GM18867 (cell line): ENCODE results near the gene SLC39A11.
"Not testable (repeated sequence)": the region's sequence is repeated elsewhere in the genome, so short reads cannot be mapped to it uniquely, and the experiment has no call there.

Source experiments
- ATAC-seq: cut with Tn5 transposase; IDR thresholded peaks from one replicate; pipeline ENCODE4 v1.9.1; 2021; ENCODE audit warnings: mild to moderate bottlenecking, moderate library complexity; ENCODE audit not compliant: unreplicated experiment

Gene SLC39A11

GRCh38 chr17:72928454-72929136 lies 163.9 kb downstream of the SLC39A11 start:
- ATAC-seq: no peak

GRCh38 chr17:72927760-72928159 lies 164.7 kb downstream of the SLC39A11 start:
- no peak for ATAC-seq

DNA sequence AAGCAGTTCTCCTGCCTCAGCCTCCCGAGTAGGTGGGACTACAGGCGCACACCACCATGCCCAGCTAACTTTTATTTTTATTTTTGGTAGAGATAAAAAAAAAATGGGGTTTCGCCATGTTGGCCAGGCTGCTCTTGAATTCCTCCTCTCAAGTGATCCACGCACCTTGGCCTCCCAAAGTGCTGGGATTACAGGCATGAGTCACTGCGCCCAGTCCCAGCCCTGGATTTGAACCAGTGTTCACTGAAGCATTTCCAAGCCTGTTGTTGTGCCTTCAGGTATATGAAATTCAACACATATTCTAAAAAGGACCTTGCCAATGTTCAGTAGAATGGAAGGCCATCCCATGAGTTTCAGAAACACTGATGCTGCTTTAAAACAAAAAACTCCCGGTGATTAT lies 165.3 kb downstream of the SLC39A11 start:
- ATAC-seq: no peak

DNA sequence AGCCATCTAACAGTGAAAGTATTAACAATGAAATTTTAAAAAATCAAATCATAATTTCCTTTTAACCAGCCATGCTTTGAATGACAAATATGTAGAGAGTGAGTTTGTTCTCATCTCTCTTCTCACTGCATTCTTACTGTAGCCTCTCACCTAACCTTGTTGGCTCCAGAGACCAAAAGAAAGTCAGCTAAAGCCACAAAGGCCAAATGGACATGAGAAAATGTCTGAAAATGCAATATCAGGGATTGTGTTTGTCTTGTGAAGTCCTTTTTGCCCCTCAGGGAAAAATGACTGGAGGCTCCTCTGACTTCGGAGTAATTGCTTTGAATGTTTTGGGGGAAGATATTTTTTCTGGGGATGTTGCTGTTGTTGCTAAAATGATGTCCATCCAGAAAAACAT lies 166.3 kb downstream of the SLC39A11 start:
- no peak for ATAC-seq

DNA sequence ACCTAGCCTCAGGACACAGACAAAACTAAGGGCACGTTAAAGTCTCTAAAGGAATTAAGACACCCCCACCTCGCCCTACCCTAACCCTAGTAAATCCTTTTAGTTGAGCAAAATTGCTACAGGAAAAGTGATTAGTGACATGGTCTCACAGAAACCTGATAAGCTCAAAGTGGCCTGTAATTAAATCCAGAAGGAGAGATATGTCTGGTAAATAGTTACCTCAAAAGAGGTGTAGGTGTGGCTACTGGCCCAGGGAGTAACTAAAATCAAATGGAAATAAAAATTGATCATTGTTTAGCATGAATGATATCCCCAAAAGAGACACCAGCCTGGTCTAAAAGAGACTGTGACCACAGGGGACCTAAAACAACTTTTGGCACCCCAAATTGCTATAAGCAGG lies 168.3 kb downstream of the SLC39A11 start:
- no peak for ATAC-seq

GRCh38 chr17:72922219-72922618 lies 170.3 kb downstream of the SLC39A11 start:
- no peak for ATAC-seq

- no peak for ATAC-seq
These were observed 171.0 kb downstream of the SLC39A11 start for GRCh38 chr17:72921347-72922054.

DNA sequence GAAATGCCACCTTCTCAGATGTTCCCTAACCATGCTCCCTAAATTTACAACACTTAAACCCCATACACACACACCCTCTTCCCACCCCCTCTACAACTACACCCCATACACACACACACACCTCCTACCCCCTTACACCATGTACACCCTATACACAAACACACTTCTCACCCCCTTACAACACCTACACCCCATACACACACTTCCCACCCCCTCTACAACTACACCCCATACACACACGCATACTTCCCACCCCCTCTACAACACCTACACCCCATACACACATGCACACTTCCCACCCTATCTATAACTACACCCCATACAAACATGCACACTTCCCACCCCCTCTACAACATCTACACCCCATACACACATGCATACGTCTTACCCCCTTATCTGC lies 172.0 kb downstream of the SLC39A11 start:
- no peak for ATAC-seq

GRCh38 chr17:72916991-72917390 lies 175.5 kb downstream of the SLC39A11 start:
- no peak for ATAC-seq

DNA sequence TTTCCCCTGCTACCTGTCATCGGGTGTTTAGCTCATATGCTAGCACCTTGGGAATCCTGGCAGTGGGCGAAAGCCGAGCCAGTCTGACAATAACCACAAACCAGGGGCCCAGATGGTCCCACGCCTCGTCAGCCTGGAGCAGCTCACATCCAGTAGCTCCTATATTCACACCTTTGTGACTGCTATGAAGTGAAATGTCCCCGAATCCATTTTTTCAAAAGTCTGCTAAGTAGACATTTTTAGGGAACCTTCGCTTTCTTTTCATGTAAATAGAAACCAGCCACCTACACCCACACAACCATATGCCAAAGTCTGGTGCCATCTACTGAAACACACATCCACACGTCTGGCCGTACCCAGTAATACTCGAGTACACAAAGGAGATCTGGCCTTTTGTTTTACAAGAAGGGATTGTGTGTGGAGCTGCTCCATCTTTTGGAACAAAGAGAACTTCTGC lies 176.8 kb downstream of the SLC39A11 start:
- ATAC-seq: no peak

DNA sequence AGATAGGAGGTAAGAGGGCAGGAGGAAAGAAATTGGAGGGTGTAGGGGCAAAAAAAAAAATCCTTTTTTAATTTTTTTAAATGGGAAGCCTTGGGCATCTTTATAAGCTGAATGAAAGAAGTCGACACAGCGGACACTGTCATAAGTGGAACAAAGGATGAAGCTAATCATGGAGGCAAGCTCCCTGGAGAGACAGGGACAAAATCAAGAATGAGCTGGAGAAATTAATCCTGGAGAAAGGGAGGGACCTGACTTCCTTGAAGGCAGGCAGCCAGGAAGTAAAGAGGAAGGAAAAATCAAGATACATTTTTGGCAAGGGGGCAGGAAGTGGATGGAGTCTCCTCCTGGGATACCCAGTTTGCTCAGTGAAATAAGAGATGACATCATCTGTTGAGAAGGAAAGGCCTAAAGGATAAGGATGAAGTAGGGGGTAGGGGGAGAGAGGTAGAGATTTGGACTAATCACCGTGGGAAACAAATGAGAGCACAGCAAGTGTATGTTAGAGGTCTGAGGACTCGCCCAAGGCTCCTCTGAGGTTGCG lies 179.3 kb downstream of the SLC39A11 start:
- no peak for ATAC-seq

DNA sequence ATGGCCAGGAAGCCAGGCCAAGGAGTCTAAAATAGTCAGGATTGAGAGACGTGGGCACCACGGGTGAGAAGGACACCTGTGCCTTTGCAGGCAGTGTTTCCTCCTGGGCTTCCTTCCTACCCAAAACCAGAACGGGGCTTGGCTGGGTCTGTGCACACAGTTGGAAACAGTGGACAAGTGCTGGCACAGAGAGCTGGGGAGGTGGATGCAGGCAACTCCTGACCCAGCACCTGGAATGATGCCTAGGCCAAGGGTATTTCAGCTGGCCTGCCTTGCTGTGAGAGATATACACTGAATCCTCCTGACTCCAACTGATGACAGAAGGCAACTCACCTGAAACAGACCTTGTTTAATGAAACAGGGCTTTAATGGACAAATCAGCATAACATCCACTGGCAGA lies 186.2 kb downstream of the SLC39A11 start:
- ATAC-seq: no peak

- no peak for ATAC-seq
These were observed 189.0 kb downstream of the SLC39A11 start for GRCh38 chr17:72903522-72903921.

- no peak for ATAC-seq
These were observed 190.8 kb downstream of the SLC39A11 start for GRCh38 chr17:72901657-72902056.

- ATAC-seq: no peak
These were observed 191.4 kb downstream of the SLC39A11 start for GRCh38 chr17:72901083-72901482.

DNA sequence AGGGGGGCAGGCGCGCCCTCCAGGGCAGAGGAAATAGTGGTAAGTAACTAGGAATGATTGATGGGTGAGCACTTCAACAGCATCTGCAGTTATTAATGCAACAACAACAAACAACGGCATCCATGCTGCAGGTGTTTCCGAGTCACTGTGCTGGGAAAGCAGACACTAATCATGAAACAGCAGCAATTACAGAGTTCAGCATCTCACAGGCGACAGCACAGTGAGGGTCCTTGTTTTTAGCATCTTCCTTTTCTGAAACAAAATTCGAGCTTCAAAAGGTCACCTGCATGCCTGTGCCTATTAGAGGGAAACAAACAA lies 191.9 kb downstream of the SLC39A11 start:
- no peak for ATAC-seq

GRCh38 chr17:72898725-72899124 lies 193.8 kb downstream of the SLC39A11 start:
- no peak for ATAC-seq

DNA sequence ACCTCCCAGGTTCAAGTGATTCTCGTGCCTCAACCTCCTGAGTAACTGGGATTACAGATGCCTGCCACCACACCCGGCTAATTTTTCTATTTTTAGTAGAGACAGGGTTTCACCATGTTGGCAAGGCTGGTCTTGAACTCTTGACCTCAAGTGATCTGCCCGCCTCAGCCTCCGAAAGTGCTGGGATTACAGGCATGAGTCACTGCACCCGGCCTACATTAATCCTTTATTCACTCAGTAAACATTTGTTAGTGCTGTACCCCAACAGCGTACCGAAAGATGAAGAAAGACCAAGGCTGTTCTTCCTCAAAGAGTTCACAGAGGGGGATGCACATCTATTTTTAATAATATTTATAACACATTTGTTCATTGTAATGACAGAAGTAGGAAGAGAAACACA lies 196.2 kb downstream of the SLC39A11 start:
- ATAC-seq: not testable (repeated sequence)

DNA sequence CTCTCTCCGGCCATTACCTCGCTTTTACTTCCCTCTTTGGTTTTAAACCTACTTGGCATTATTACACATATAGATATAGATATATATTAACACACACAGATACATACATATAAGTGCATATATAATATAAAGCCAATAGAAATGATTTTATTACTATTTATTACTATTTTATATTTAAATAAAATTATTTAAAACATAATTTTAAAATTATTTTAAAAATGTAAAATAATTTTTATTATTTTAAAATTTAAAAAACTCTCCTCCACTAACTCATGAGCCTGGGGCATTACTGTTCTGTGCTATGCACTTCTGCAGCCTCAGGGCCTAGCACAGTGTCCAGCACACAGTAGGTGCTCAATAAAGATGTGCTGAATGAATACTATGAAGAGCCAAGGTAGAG lies 200.9 kb downstream of the SLC39A11 start:
- no peak for ATAC-seq

DNA sequence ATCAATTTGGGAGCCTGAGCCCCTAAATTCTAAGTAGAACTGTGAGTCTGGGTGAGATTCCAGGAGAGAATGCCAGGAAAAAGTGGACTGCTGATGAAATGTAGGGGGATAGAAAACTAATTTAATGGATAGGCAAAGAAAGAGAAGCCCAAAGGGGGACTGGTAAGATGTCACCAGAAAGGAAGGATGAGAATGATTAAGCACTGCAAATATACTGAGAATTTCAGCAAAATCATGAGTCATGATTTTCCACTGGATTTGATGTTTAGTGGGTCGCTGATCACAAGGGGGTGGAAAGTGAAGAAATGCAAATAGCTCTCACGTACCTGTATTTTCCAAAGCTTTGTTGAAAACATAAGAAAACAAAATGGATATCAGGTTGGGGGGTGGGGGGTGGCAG lies 201.8 kb downstream of the SLC39A11 start:
- no peak for ATAC-seq

- ATAC-seq: no peak
These were observed 204.6 kb downstream of the SLC39A11 start for GRCh38 chr17:72887917-72888316.

DNA sequence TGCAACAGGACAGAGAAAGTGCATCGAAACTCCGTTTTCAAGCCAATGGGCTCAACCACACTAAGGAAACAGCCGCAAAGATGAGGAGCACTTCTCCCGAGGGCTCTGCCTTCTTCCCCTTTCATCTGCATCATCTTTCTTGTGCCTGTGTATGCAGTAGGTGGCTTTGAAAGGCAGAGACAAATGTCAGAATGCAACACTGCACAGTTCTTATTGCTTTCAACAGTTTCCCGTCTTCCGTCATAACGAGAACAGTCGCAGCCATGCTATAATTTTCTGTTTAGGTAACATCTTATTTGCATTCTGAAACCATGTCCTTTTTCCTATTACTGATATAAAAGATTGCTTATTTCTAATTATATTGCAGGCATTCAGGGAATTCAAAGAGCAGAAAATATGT lies 205.2 kb downstream of the SLC39A11 start:
- no peak for ATAC-seq
